GM19328 (cell line): ENCODE data around the gene SLC35F6.

Experiments
- ATAC-seq: cut with Tn5 transposase; IDR thresholded peaks from one replicate; pipeline ENCODE4 v1.9.1; 2021; ENCODE audit warnings: mild to moderate bottlenecking, moderate library complexity; ENCODE audit not compliant: unreplicated experiment

SLC35F6 gene

GRCh38 chr2:26816893-26817292 lies 52.8 kb downstream of the SLC35F6 start:
- ATAC-seq, result no peak

- ATAC-seq, result no peak
These were observed 54.2 kb downstream of the SLC35F6 start for GRCh38 chr2:26818255-26818654.

GRCh38 chr2:26818972-26819371 lies 54.9 kb downstream of the SLC35F6 start:
- ATAC-seq, result no peak

GRCh38 chr2:26820932-26821331 lies 56.8 kb downstream of the SLC35F6 start:
- ATAC-seq, result no peak

GRCh38 chr2:26822877-26823276 lies 58.8 kb downstream of the SLC35F6 start:
- ATAC-seq, result no peak
